B cell (primary cell): ENCODE measurements around the gene CCL22.

Experiments used
- CTCF ChIP-seq: fragments of 200-600 bp; IDR thresholded peaks from one replicate; pipeline ENCODE4 v1.8.0; 2022; ENCODE audit warnings: antibody characterized with exemption, mild to moderate bottlenecking
- EZH2 ChIP-seq: IDR thresholded peaks from 2 replicates; pipeline ENCODE4 v1.6.1; 2012; ENCODE audit warnings: borderline replicate concordance, low read depth, mild to moderate bottlenecking, moderate library complexity, low read length; ENCODE audit not compliant: insufficient read depth, poor library complexity, severe bottlenecking

- no peak for TF ChIP-seq CTCF
- no peak for TF ChIP-seq EZH2
These were observed 17.8 kb downstream of the CCL22 start for GRCh38 chr16:57376313-57376818.
